Heart right ventricle (tissue), 16 donors: ENCODE data around the gene ACER3. TPM values are rescaled to one million over a fixed set of nuclear protein-coding genes. Genes with fewer than 3 reads are reported as not detected.

Experiments used
- ATAC-seq, 8 donors: fragments of 200-7000 bp; cut with Tn5 transposase; one replicate each; pipeline ENCODE4 v1.9.1; 2020; ENCODE audit warnings: mild to moderate bottlenecking in 8 of 8, moderate library complexity in 8 of 8, moderate number of reproducible peaks in 1 of 8
- DNase-seq, 2 donors: peaks; one replicate each; pipeline ENCODE4 v3.0.0-alpha.2; 2020
- H3K27ac ChIP-seq, 10 donors: fragments of 200-600 bp; sonication (generic) in 2 of 10; one replicate each; pipeline versions ENCODE4 v1.5.0 to v1.8.0; 2020 to 2022; ENCODE audit warnings: mild to moderate bottlenecking in 3 of 10
- H3K27me3 ChIP-seq, 7 donors: fragments of 200-600 bp; one replicate each; pipeline ENCODE4 v1.8.0; 2021 to 2022; ENCODE audit warnings: mild to moderate bottlenecking in 2 of 7
- H3K36me3 ChIP-seq, 9 donors: fragments of 200-600 bp; sonication (generic) in 1 of 9; one replicate each; pipeline versions ENCODE4 v1.5.0 to v1.8.0; 2020 to 2022; ENCODE audit warnings: mild to moderate bottlenecking in 2 of 9
- H3K4me1 ChIP-seq, 9 donors: fragments of 200-600 bp; sonication (generic) in 1 of 9; one replicate each; pipeline versions ENCODE4 v1.5.0 to v1.8.0; 2020 to 2022; ENCODE audit warnings: mild to moderate bottlenecking in 4 of 9
- H3K4me3 ChIP-seq, 10 donors: fragments of 200-600 bp; sonication (generic) in 2 of 10; one replicate each; pipeline versions ENCODE4 v1.5.0 to v1.8.0; 2020 to 2022; ENCODE audit warnings: mild to moderate bottlenecking in 7 of 10, moderate library complexity in 2 of 10
- H3K9me3 ChIP-seq, 11 donors: fragments of 200-600 bp in 10 of 11; sonication (generic) in 2 of 11; one replicate each; pipeline versions ENCODE4 v1.5.0 to v1.8.0; 2013 to 2022; ENCODE audit warnings: mild to moderate bottlenecking in 2 of 11, control low read depth in 1 of 11, moderate library complexity in 1 of 11
- WGBS, 2 donors: extraction: QIAGEN DNeasy Blood & Tissue Kit; methylation state at CpG; one replicate each; pipeline ENCODE4 v1.1.7; 2013; ENCODE audit warnings: inconsistent platforms in 1 of 2; 5-methylcytosine and 5-hydroxymethylcytosine counted together
- intact Hi-C, 10 donors: fragments of 100-400 bp; cut with DNase I; formaldehyde crosslinking; loops; one replicate each; pipeline versions ENCODE4 v1.11.1 to v1.14.2; 2022
- polyA plus RNA-seq, 2 donors: library from polyadenylated mRNA; stranded (reverse); fragments of 200-250 nt; gene quantifications; one replicate each; pipeline ENCODE4 v1.2.3, GENCODE V29; 2013
- total RNA-seq, 10 donors: library from RNA; stranded (reverse); fragmentation: NEBNext Ultra II Directional in 3 of 10; extraction: Animal tissue kit (Norgen Biotek cat#: 25700) in 3 of 10; gene quantifications; one replicate each; pipeline versions ENCODE4 v1.2.1 to v1.2.4, GENCODE V29; 2021 to 2023
- TF ChIP-seq, protein P1 (sequence below), 9 donors: fragments of 200-600 bp; sonication (generic) in 2 of 9; IDR thresholded peaks; one replicate each; pipeline versions ENCODE4 v1.5.0 to v1.8.0; 2021 to 2022; ENCODE audit warnings: antibody characterized with exemption in 9 of 9, mild to moderate bottlenecking in 5 of 9, moderate library complexity in 1 of 9
- donor health status: Arrhythmogenic right ventricular cardiomyopathy.
- donor health status: ischemic (EF 13 %, LVEDD 7.1; RV severe dilation, severe dysfunction).
- donor health status: healthy with polysubstance abuse.
- donor health status: DM: no; HTN: yes; CAD: no.
- donor health status: DM: no; HTN: no; CAD: no.
- donor health status: ischemic (EF 25% LVEDD 6.9; RV normal size, moderate dysfunction).
- donor health status: ischemic (EF 25% LVEDD 5.7; RV mildly dilated, moderate dysfunction).
- donor health status: healthy.
- donor health status: DM: yes; HTN: yes; CAD: no.
- donor health status: Ischemic cardiomyopathy.
- donor health status: ischemic (EF 35%, LVEDD 5.7; RV mildly dilated, moderate dysfunction).
- donor health status: nonischemic (EF 11% LVEDD 7.7; RV severe dilation, severe dysfunction).
- donor health status: DM: yes; HTN: yes; CAD: no.
- donor health status: PGD.
- donor health status: ischemic (EF 29% LVEDD 5.4; RV normal size, mild dysfunction).
- donor health status: nonischemic (EF 23%, LVEDD 6.1; RV moderate dilation, normal function).

ACER3 gene
- total and polyA plus RNA-seq, 12 donors, result 2.9 to 14.8 (median 9.6) TPM

DNA sequence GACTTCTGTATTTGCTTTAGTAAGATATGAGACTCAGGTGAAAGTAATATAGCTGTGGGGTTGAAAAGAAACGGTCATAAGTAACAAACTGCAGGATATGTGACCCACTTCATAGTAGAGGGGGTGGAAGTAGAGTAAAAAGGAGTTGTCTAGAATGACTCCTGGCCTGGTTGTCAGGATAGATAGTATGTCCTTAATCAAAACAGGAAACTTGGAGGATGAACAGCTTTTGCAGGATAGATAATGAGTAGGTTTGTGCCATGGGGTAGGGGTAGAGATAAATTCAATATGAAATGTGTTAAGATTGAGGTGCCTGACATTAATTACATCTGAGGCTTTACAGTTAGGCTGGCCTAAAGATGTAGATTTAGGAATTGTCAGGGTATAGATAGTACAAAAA lies 126.5 kb downstream of the ACER3 start:
- Histone ChIP-seq H3K4me3 (no peak overlapping the region), H3K27ac (no peak overlapping the region), H3K9me3 (no peaks in the 10 kb centered on the region), H3K27me3 (no peaks in the 10 kb centered on the region), H3K36me3 (peaks cover 0 to 55% (median 0%) of the 10 kb centered on the region in 9 donors), H3K4me1 (no peaks in the 10 kb centered on the region)
- intact Hi-C loops, result no loop called here
- ATAC-seq (no peak), DNase-seq (no peak)
- 74 to 79% methylated on average over 1 of the region's 1 CpG for WGBS, 2 donors
- TF ChIP-seq, protein P1, sequence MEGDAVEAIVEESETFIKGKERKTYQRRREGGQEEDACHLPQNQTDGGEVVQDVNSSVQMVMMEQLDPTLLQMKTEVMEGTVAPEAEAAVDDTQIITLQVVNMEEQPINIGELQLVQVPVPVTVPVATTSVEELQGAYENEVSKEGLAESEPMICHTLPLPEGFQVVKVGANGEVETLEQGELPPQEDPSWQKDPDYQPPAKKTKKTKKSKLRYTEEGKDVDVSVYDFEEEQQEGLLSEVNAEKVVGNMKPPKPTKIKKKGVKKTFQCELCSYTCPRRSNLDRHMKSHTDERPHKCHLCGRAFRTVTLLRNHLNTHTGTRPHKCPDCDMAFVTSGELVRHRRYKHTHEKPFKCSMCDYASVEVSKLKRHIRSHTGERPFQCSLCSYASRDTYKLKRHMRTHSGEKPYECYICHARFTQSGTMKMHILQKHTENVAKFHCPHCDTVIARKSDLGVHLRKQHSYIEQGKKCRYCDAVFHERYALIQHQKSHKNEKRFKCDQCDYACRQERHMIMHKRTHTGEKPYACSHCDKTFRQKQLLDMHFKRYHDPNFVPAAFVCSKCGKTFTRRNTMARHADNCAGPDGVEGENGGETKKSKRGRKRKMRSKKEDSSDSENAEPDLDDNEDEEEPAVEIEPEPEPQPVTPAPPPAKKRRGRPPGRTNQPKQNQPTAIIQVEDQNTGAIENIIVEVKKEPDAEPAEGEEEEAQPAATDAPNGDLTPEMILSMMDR (IDR thresholded peaks at IDR 0.05), result no peak

- no peak for ATAC-seq
- H3K4me1 ChIP-seq, result no peaks in the 10 kb centered on the region
- TF ChIP-seq, protein P1 (IDR thresholded peaks at IDR 0.05), result no peak
- H3K27ac ChIP-seq, result no peak overlapping the region
- no peak for DNase-seq
- WGBS, 2 donors, result 96 to 100% methylated on average over 1 of the region's 1 CpG
- H3K9me3 ChIP-seq, result no peaks in the 10 kb centered on the region
- intact Hi-C loops, result no loop called here
- H3K36me3 ChIP-seq, result peaks cover 0 to 60% (median 7%) of the 10 kb centered on the region in 9 donors
- H3K4me3 ChIP-seq, result no peak overlapping the region
- H3K27me3 ChIP-seq, result no peaks in the 10 kb centered on the region
These were observed 129.9 kb downstream of the ACER3 start for GRCh38 chr11:76990628-76991027.

- no peak overlapping the region for H3K4me3 ChIP-seq
- H3K27me3 ChIP-seq, result no peaks in the 10 kb centered on the region
- peaks cover 0 to 58% (median 7%) of the 10 kb centered on the region in 9 donors for H3K36me3 ChIP-seq
- no peak for ATAC-seq
- no peak overlapping the region for H3K27ac ChIP-seq
- no peaks in the 10 kb centered on the region for H3K4me1 ChIP-seq
- no peak for DNase-seq
- peaks cover 0 to 4% (median 0%) of the 10 kb centered on the region in 11 donors for H3K9me3 ChIP-seq
- intact Hi-C loops, result no loop called here
- TF ChIP-seq, protein P1 (IDR thresholded peaks at IDR 0.05), result no peak
These were observed 134.4 kb downstream of the ACER3 start for GRCh38 chr11:76995081-76995576.

GRCh38 chr11:76997512-76997911 lies 136.8 kb downstream of the ACER3 start:
- Histone ChIP-seq H3K27ac (no peak overlapping the region), H3K4me3 (no peak overlapping the region), H3K27me3 (no peaks in the 10 kb centered on the region), H3K36me3 (peaks cover 0 to 42% (median 7%) of the 10 kb centered on the region in 9 donors), H3K9me3 (peaks cover 0 to 4% (median 0%) of the 10 kb centered on the region in 11 donors), H3K4me1 (no peaks in the 10 kb centered on the region)
- intact Hi-C loops, result no loop called here
- WGBS, 2 donors, result 96 to 100% methylated on average over 1 of the region's 1 CpG
- ATAC-seq (no peak), DNase-seq (no peak)
- TF ChIP-seq, protein P1 (IDR thresholded peaks at IDR 0.05), result no peak
